ENCODE data around the gene UMODL1. TPM values are rescaled to one million over a fixed set of nuclear protein-coding genes. Genes with fewer than 3 reads are reported as not detected.

Gene UMODL1
- total and polyA plus RNA-seq, 2 of the 13 experiments (the other 11 are each of a cell fraction or from before 2014, with no cell fraction given) = not detected

GRCh38 chr21:42037943-42038342 lies 33.2 kb upstream of the UMODL1 start (continued):
- TF ChIP-seq RBFOX2 (IDR thresholded peaks at IDR 0.05; ENCODE audit: low read depth, low read length) = no peak
- TF ChIP-seq TCF7L2 (IDR thresholded peaks at IDR 0.05; ENCODE audit: low read depth, low read length) = no peak
- no peak for TF ChIP-seq ZNF446 (CRISPR knock-in tag; IDR thresholded peaks at IDR 0.05)
- peak; percentile 72; the same call in 1 of the 2 replicates for TF ChIP-seq ZNF331 (CRISPR knock-in tag; IDR thresholded peaks at IDR 0.05)
- TF ChIP-seq XRCC5 (optimal IDR thresholded peaks at IDR 0.05; ENCODE audit: low read length) = no peak
- TF ChIP-seq SAP130 (CRISPR knock-in tag; IDR thresholded peaks at IDR 0.05; ENCODE audit: low read depth) = peak; percentile 69
- TF ChIP-seq ZNF678 (CRISPR knock-in tag; IDR thresholded peaks at IDR 0.05) = no peak
- no peak for TF ChIP-seq ZBTB37 (CRISPR knock-in tag; IDR thresholded peaks at IDR 0.05)
- TF ChIP-seq MYC (CRISPR knock-in tag; IDR thresholded peaks at IDR 0.05; ENCODE audit: borderline replicate concordance) = 0 out of 2 replicates have a peak, but pooled peaks have one; percentile 42
- TF ChIP-seq SRSF9 (IDR thresholded peaks at IDR 0.05; ENCODE audit: borderline replicate concordance, insufficient read depth, low read depth, low read length, poor library complexity, severe bottlenecking) = no peak
- no peak for TF ChIP-seq ZBTB3 (CRISPR knock-in tag; IDR thresholded peaks at IDR 0.05; ENCODE audit: borderline replicate concordance, low read depth)
- no peak for TF ChIP-seq MLX (CRISPR knock-in tag; IDR thresholded peaks at IDR 0.05)
- no peak for TF ChIP-seq ZNF10 (CRISPR knock-in tag; IDR thresholded peaks at IDR 0.05; ENCODE audit: borderline replicate concordance, low read depth)
- no peak for TF ChIP-seq ZNF552 (CRISPR knock-in tag; IDR thresholded peaks at IDR 0.05; ENCODE audit: borderline replicate concordance)
- TF ChIP-seq ZNF577 (CRISPR knock-in tag; IDR thresholded peaks at IDR 0.05; ENCODE audit: borderline replicate concordance, low read depth) = no peak
- TF ChIP-seq STAT6 (CRISPR knock-in tag; IDR thresholded peaks at IDR 0.05; ENCODE audit: borderline replicate concordance) = no peak
- TF ChIP-seq ZUFSP (CRISPR knock-in tag; IDR thresholded peaks at IDR 0.05; ENCODE audit: borderline replicate concordance) = no peak
- TF ChIP-seq MED1 (CRISPR knock-in tag; IDR thresholded peaks at IDR 0.05) = peak; percentile 48; the same call in 1 of the 2 replicates
- peak; percentile 35; the same call in 1 of the 2 replicates for TF ChIP-seq TFDP2 (CRISPR knock-in tag; IDR thresholded peaks at IDR 0.05)
- no peak for TF ChIP-seq HNRNPH1 (optimal IDR thresholded peaks at IDR 0.05; ENCODE audit: low read depth, low read length)
